Measurements from ENCODE around the gene PLXDC2.
A peak's percentile ranks its signal among the peaks of the same experiment; 100 is the strongest.

Gene PLXDC2

GRCh38 chr10:20234579-20234978, 418.3 kb downstream of the PLXDC2 start:
- no peak overlapping the region for H3K27ac ChIP-seq
- no peak overlapping the region for H3K4me3 ChIP-seq (ENCODE audit: low read depth, low read length)
- no peaks in the 10 kb centered on the region for H3K9me3 ChIP-seq (ENCODE audit: control insufficient read depth, low read length)
- no peak overlapping the region for H3K9ac ChIP-seq
- no peak overlapping the region for H3K4me2 ChIP-seq (ENCODE audit: low read length)
- no peaks in the 10 kb centered on the region for H3K36me3 ChIP-seq (ENCODE audit: control insufficient read depth, insufficient read depth, low read length)
- no peaks in the 10 kb centered on the region for H3K4me1 ChIP-seq
- TF ChIP-seq CTCF (IDR thresholded peaks at IDR 0.05) = no peak
- no peaks in the 10 kb centered on the region for H3K79me2 ChIP-seq
- H3K27me3 ChIP-seq (ENCODE audit: control insufficient read depth, insufficient read depth, low read length) = no peaks in the 10 kb centered on the region
- no peak overlapping the region for H2AFZ ChIP-seq

GRCh38 chr10:20237091-20237570, 420.9 kb downstream of the PLXDC2 start:
- no peak overlapping the region for H3K4me2 ChIP-seq (ENCODE audit: low read length)

GRCh38 chr10:20237586-20237985, 421.4 kb downstream of the PLXDC2 start:
- no peaks in the 10 kb centered on the region for H3K36me3 ChIP-seq (ENCODE audit: control insufficient read depth, insufficient read depth, low read length)
- H3K4me3 ChIP-seq (ENCODE audit: low read depth, low read length) = no peak overlapping the region
- no peak overlapping the region for H3K4me2 ChIP-seq (ENCODE audit: low read length)
- no peak overlapping the region for H3K9ac ChIP-seq
- no peak overlapping the region for H2AFZ ChIP-seq
- TF ChIP-seq CTCF (IDR thresholded peaks at IDR 0.05) = no peak
- H3K27me3 ChIP-seq (ENCODE audit: control insufficient read depth, insufficient read depth, low read length) = no peaks in the 10 kb centered on the region
- H3K79me2 ChIP-seq = no peaks in the 10 kb centered on the region
- H3K9me3 ChIP-seq (ENCODE audit: control insufficient read depth, low read length) = no peaks in the 10 kb centered on the region
- no peaks in the 10 kb centered on the region for H3K4me1 ChIP-seq
- no peak overlapping the region for H3K27ac ChIP-seq

More at GRCh38 chr10:20237091-20237570, 420.9 kb downstream of the PLXDC2 start:
- Histone ChIP-seq H3K4me1 (no peaks in the 10 kb centered on the region), H3K27me3 (ENCODE audit: control insufficient read depth, insufficient read depth, low read length) (no peaks in the 10 kb centered on the region), H3K27ac (no peak overlapping the region), H3K9ac (no peak overlapping the region), H3K79me2 (no peaks in the 10 kb centered on the region), H2AFZ (no peak overlapping the region), H3K9me3 (ENCODE audit: control insufficient read depth, low read length) (no peaks in the 10 kb centered on the region), H3K36me3 (ENCODE audit: control insufficient read depth, insufficient read depth, low read length) (no peaks in the 10 kb centered on the region), H3K4me3 (ENCODE audit: low read depth, low read length) (no peak overlapping the region)
- TF ChIP-seq CTCF (IDR thresholded peaks at IDR 0.05) = no peak

- no peaks in the 10 kb centered on the region for H3K36me3 ChIP-seq (ENCODE audit: control insufficient read depth, insufficient read depth, low read length)
- no peak overlapping the region for H3K4me3 ChIP-seq (ENCODE audit: low read depth, low read length)
- H3K27ac ChIP-seq = no peak overlapping the region
- TF ChIP-seq CTCF (IDR thresholded peaks at IDR 0.05) = no peak
- no peak overlapping the region for H3K9ac ChIP-seq
- no peaks in the 10 kb centered on the region for H3K9me3 ChIP-seq (ENCODE audit: control insufficient read depth, low read length)
- no peak overlapping the region for H2AFZ ChIP-seq
- H3K4me2 ChIP-seq (ENCODE audit: low read length) = no peak overlapping the region
- H3K79me2 ChIP-seq = no peaks in the 10 kb centered on the region
- H3K27me3 ChIP-seq (ENCODE audit: control insufficient read depth, insufficient read depth, low read length) = no peaks in the 10 kb centered on the region
- H3K4me1 ChIP-seq = no peaks in the 10 kb centered on the region
Observed at GRCh38 chr10:20240643-20241042, 424.4 kb downstream of the PLXDC2 start.

- no peaks in the 10 kb centered on the region for H3K27me3 ChIP-seq (ENCODE audit: control insufficient read depth, insufficient read depth, low read length)
- no peak for TF ChIP-seq CTCF (IDR thresholded peaks at IDR 0.05)
- H3K79me2 ChIP-seq = no peaks in the 10 kb centered on the region
- no peak overlapping the region for H3K4me2 ChIP-seq (ENCODE audit: low read length)
- H3K4me1 ChIP-seq = peaks cover 13% of the 10 kb centered on the region
- no peaks in the 10 kb centered on the region for H3K36me3 ChIP-seq (ENCODE audit: control insufficient read depth, insufficient read depth, low read length)
- no peak overlapping the region for H3K9ac ChIP-seq
- peak overlapping the region; percentile 29 for H3K27ac ChIP-seq
- peak overlapping the region; percentile 13 for H2AFZ ChIP-seq
- H3K9me3 ChIP-seq (ENCODE audit: control insufficient read depth, low read length) = no peaks in the 10 kb centered on the region
- no peak overlapping the region for H3K4me3 ChIP-seq (ENCODE audit: low read depth, low read length)
Observed at GRCh38 chr10:20247454-20247853, 431.2 kb downstream of the PLXDC2 start.

Data from parathyroid adenoma (tissue), 2 donors.